Measurements from ENCODE around the gene GRB14.
"Not testable (repeated sequence)": the region's sequence is repeated elsewhere in the genome, so short reads cannot be mapped to it uniquely, and the experiment has no call there.

GRB14 gene

DNA sequence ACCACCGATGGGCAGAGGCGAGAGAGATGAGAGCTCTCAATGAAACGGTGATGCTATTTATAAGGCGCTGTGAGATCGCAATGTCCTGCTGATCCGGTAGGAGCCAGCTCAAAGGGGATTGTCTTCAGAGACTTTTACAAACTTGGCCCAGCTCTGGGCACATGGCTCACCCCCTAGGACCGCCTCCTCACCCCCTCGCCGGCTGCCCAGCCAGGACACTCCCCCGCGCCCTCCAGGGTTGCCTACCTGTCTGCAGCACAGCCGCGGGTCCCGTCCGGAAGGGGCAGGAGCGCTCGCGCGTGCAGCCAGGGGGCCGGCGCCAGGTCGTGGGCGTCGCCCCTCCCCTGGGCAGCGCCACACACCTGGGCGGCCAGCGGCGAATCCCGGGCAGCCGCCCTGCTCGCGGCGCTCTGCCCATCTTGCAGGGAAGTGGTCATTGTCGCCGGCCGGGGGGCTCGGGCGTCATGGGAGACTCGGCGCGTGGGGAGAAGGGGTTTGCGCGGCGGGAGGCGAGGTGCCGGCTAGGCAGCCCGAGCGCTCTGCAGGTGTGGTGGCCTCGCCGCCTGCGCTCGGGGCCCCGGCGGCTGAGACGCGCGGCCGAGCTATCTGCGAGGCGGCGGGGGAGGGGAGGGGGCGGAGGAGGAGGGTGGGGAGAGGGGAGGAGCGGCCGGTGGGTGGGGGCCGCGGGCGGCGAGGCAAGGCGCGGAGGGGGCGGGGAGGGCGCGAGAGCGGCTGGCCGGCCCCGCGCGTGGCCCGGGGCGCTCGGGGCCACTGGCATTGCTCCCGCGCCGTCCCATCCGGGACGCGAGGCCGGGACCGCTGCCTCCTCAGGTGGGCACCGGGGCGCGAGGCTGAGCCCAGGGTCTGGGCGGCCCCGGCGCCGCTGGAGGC is at the start of gene GRB14:
GRB14 (minus strand) TSS at position 610 of the 891 bp plus-strand sequence; CDS start at position 437, 173 bp downstream.
- DNase-seq (ENCODE audit: low spot score) = peak; percentile 19

DNA sequence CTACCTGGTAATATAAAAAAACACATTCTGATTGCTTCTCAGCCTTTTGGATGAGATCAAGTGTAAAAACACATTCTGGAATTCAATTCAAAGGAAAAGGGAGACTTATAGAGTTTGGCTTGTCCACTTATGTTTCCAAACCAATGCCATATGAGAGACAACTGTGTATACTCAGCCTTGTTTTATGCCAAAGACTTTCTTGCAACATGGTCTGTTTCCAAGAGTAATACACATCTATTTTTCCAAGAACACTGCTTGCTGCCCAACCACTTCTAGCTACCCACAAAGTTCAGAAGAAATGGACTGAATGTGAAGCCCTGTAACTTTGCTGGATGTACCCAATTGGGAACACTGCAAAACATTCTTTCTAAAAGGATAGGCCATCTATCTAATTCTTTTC is 48.0 kb upstream of the GRB14 start:
- no peak for DNase-seq (ENCODE audit: low spot score)

- no peak for DNase-seq (ENCODE audit: low spot score)
Observed at GRCh38 chr2:164667566-164667965, 46.3 kb upstream of the GRB14 start.

- no peak for DNase-seq (ENCODE audit: low spot score)
Observed at GRCh38 chr2:164664070-164664469, 42.8 kb upstream of the GRB14 start.

DNA sequence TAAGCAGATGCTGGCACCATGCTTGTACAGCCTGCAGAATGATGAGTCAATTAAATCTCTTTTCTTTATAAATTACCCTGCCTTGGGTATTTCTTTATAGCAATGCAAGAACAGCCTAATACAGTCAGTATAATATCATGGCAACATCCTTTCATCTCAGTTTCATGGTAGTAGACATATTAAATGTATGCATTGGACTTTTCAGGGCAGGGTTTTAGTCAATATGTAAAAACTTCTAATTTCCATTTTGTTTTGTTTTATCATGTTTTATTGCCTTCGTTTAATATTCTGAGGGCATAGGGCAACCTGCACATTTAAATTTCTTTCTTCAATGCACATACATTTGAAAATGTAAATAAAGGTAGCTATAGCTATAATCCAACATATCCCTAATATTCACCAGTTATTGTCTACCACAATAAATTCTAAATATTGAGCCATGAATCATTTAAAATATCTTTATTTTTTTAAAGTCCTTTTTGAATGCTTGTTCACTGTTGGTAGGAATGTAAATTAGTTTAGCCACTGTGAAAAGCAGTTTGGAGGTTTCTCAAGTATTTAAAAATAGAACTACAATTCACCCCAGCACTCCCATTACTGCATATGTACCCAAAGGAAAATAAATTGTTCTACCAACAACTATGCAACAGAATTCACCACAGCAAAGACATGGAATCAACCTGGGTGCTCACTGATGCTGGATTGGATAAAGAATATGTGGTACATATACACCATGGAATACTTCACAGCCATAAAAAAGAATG is 41.8 kb upstream of the GRB14 start:
- DNase-seq (ENCODE audit: low spot score) = no peak

GRCh38 chr2:164662066-164662465 is 40.8 kb upstream of the GRB14 start:
- DNase-seq (ENCODE audit: low spot score) = no peak

DNA sequence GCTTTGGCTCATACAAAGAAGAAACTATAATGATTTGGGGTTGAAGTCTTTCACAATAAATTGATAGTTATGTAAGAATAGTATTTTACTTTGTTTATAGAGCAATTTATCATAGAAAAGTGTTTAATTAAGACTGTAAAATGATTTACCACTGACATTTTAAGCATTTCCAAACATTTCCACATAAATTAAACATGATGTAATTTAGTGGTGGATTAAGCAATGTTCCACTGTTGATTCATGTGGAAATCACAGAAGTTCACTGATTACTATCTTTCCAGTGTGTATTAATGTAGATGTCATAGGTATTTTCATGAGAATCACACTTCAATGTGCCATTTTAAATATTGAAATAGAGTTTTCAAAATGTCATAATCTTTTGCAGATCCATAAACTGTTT is 40.1 kb upstream of the GRB14 start:
- DNase-seq (ENCODE audit: low spot score) = no peak

GRCh38 chr2:164657129-164657528 is 35.8 kb upstream of the GRB14 start:
- DNase-seq (ENCODE audit: low spot score) = peak; percentile 64

- no peak for DNase-seq (ENCODE audit: low spot score)
Observed at GRCh38 chr2:164655750-164656149, 34.5 kb upstream of the GRB14 start.

DNA sequence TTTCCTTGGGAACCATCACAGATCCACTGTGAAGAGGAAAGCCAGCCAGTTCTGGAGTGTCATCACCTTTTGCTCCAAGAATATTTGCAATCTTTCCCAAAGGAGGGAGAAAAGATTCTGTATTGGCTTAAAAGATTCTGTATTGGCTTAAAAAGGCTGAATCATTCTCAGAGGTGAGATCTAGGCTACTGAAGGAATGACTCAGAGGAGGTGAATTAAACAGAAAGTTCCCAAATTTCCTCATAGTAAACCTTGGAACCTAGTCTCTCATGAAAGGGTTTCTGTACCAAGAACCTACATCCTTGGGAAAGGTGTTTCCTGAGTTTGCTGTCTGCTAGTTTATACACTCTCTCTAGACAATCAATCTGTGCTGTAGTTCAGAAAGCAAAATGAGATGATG is 34.1 kb upstream of the GRB14 start:
- DNase-seq (ENCODE audit: low spot score) = no peak

GRCh38 chr2:164651361-164651760 is 30.1 kb upstream of the GRB14 start:
- DNase-seq (ENCODE audit: low spot score) = peak; percentile 32

DNA sequence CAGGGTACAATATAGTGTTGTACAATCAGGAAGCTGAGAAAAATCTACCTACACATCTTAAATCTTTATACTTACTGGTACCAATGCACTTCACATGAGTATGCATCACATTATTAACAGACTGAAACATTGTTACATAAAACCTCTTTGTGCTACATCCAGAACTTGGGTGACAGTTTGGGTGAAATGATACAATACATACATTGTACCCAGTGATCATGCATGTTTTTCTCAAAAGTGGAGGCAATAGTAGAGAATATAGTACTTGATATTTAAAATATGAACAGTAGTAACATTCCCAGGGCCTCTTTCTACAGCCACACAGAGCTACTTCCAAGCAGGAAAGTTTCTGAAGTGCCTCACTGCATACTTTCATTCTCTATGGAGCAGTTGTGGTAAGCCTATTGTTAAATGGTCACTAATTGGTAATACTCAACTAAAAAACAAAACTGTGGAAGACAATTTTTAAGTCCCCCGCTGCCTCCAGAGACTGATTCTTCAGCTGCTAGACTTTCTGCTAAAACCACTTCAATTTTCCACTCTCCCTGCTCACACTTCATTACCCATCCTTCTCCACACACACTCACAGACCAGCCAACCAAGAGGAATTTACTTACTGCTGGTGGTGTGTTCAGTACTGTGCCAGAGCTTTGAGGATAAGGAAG is 22.9 kb upstream of the GRB14 start:
- DNase-seq (ENCODE audit: low spot score) = peak; percentile 27

GRCh38 chr2:164642946-164643555 is 21.8 kb upstream of the GRB14 start:
- DNase-seq (ENCODE audit: low spot score) = no peak

GRCh38 chr2:164642268-164642667 is 21.0 kb upstream of the GRB14 start:
- no peak for DNase-seq (ENCODE audit: low spot score)

DNA sequence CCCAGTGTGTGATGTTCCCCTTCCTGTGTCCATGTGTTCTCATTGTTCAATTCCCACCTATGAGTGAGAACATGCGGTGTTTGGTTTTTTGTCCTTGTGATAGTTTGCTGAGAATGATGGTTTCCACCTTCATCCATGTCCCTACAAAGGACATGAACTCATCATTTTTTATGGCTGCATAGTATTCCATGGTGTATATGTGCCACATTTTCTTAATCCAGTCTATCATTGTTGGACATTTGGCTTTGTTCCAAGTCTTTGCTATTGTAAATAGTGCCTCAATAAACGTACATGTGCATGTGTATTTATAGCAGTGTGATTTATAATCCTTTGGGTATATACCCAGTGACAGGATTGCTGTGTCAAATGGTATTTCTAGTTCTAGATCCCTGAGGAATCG is 7.0 kb upstream of the GRB14 start:
- not testable (repeated sequence) for DNase-seq (ENCODE audit: low spot score)

DNA sequence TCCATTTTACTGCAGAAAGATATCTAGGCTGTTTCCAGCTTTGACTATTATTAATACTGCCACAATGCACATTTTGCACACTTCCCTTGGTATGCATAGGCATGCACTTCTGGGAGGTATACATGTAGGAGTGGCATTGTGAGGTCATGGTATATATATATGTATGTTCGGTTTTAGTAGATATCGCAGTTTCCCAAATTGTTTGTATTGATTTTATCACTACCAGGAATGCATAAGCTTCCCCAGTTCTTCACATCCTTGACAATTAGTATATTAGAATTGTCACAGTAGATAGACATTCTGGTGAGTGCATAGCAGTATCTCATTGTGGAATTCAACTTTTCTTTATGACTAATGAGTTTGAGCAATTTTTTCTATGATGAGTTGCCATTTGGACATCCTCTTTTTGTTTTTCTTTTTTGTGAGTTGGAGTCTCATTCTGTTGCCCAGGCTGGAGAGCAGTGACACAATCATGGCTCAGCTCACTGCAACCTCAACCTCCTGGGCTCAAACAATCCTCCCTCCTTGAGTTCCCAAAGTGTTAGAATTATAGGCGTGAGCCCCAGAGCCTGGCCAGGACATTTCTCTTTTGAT is 4.2 kb upstream of the GRB14 start:
- DNase-seq (ENCODE audit: low spot score) = no peak

GRCh38 chr2:164624316-164624715 is 3.0 kb upstream of the GRB14 start:
- no peak for DNase-seq (ENCODE audit: low spot score)

GRCh38 chr2:164622338-164623106 is 1.2 kb upstream of the GRB14 start:
- DNase-seq (ENCODE audit: low spot score) = no peak

GRCh38 chr2:164621764-164622105 is 453 bp upstream of the GRB14 start:
- no peak for DNase-seq (ENCODE audit: low spot score)

DNA sequence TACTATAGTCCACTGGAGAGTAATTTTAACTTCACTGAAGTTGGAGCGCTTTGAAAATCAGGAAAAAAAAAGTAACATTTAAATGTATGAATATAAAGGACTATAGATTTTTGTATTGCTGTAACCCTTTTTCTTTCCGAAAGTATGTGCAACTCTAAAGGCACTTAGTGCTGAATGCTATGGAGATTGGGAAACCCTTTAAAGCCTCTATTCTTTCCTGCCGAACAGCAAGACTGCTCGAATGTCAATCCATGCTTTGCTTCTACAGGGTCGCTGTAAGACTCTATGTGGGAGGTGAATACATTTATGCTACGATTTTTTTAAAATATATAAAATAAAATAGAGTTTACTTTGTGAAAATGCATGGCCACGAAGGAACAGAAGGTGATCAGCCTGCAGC is 825 bp downstream of the GRB14 start:
- DNase-seq (ENCODE audit: low spot score) = no peak

GRCh38 chr2:164617466-164617865 is 3.8 kb downstream of the GRB14 start:
- DNase-seq (ENCODE audit: low spot score) = no peak
